Neural cell (in vitro differentiated cells): ENCODE data around the gene TSPAN1. TPM values are rescaled to one million over a fixed set of nuclear protein-coding genes. Genes with fewer than 3 reads are reported as not detected.

Source experiments
- H2AFZ ChIP-seq: fragments of 200-600, 300-800 bp; sonication (generic), shearing (Covaris generic); 2 replicates; pipeline ENCODE4 v1.6.0; 2014; ENCODE audit warnings: low read depth, mild to moderate bottlenecking, antibody characterized with exemption, low read length, moderate library complexity
- H3F3A ChIP-seq: fragments of 200-600 bp; shearing (Covaris generic); 2 replicates; pipeline ENCODE4 v1.6.1; 2016; ENCODE audit warnings: mild to moderate bottlenecking, moderate library complexity, mixed read lengths, antibody characterized with exemption, low read length; ENCODE audit not compliant: insufficient read depth, poor library complexity, severe bottlenecking
- H3K27ac ChIP-seq: fragments of 200-600, 300-800 bp; sonication (generic), shearing (Covaris generic); 2 replicates; pipeline ENCODE4 v1.5.1; 2014; ENCODE audit warnings: mild to moderate bottlenecking, low read length, moderate library complexity
- H3K27me3 ChIP-seq: fragments of 300-800, 200-600 bp; sonication (generic), shearing (Covaris generic); 2 replicates; pipeline ENCODE4 v1.6.0; 2014; ENCODE audit warnings: mild to moderate bottlenecking, low read depth, low read length, moderate library complexity; ENCODE audit not compliant: insufficient read depth
- H3K36me3 ChIP-seq: fragments of 300-800, 200-600 bp; sonication (generic), shearing (Covaris generic); 2 replicates; pipeline ENCODE4 v1.5.1; 2014; ENCODE audit warnings: mild to moderate bottlenecking, antibody characterized with exemption, low read length, moderate library complexity; ENCODE audit not compliant: insufficient read depth
- H3K4me2 ChIP-seq: fragments of 300-800, 200-600 bp; sonication (generic), shearing (Covaris generic); 2 replicates; pipeline ENCODE4 v1.6.0; 2014; ENCODE audit warnings: mild to moderate bottlenecking, low read length
- H3K4me3 ChIP-seq: fragments of 300-800, 200-600 bp; sonication (generic), shearing (Covaris generic); 2 replicates; pipeline ENCODE4 v1.5.1; 2014; ENCODE audit warnings: mild to moderate bottlenecking, low read length, moderate library complexity
- H3K79me2 ChIP-seq: fragments of 200-600 bp; shearing (Covaris generic); replicated peaks from 2 replicates; pipeline ENCODE4 v1.6.0; 2014; ENCODE audit warnings: mild to moderate bottlenecking, low read length, moderate library complexity; ENCODE audit not compliant: insufficient read depth
- H3K9ac ChIP-seq: fragments of 300-800, 200-600 bp; sonication (generic), shearing (Covaris generic); 2 replicates; pipeline ENCODE4 v1.6.1; 2016; ENCODE audit warnings: mild to moderate bottlenecking, low read length, mixed read lengths
- H3K9me2 ChIP-seq: fragments of 200-600 bp; shearing (Covaris generic); 2 replicates; pipeline ENCODE4 v1.6.1; 2016; ENCODE audit warnings: mild to moderate bottlenecking, low read length, mixed read lengths; ENCODE audit not compliant: insufficient read depth
- H3K9me3 ChIP-seq: fragments of 200-600, 300-800 bp; sonication (generic), shearing (Covaris generic); 2 replicates; pipeline ENCODE4 v1.6.1; 2016; ENCODE audit warnings: mild to moderate bottlenecking, mixed run types, low read length, moderate library complexity, mixed read lengths
- H4K20me1 ChIP-seq: fragments of 200-600 bp; shearing (Covaris generic); 2 replicates; pipeline ENCODE4 v1.6.1; 2016; ENCODE audit warnings: mild to moderate bottlenecking, mixed run types; ENCODE audit not compliant: insufficient read depth
- CTCF ChIP-seq: fragments of 450-650 bp; IDR thresholded peaks from 2 replicates; pipeline ENCODE4 v1.5.1; 2014; ENCODE audit warnings: antibody characterized with exemption, mild to moderate bottlenecking, moderate library complexity; ENCODE audit not compliant: poor library complexity, severe bottlenecking
- EP300 ChIP-seq: fragments of 450-650 bp; conservative IDR thresholded peaks from 2 replicates; pipeline ENCODE4 v1.6.1; 2014; ENCODE audit warnings: antibody characterized with exemption, mild to moderate bottlenecking, moderate library complexity; ENCODE audit not compliant: poor library complexity, severe bottlenecking
- EZH2 ChIP-seq: fragments of 200-600, 300-800 bp; shearing (Covaris generic), sonication (generic); IDR thresholded peaks from 2 replicates; pipeline ENCODE4 v1.6.1; 2014; ENCODE audit warnings: antibody characterized with exemption, low read length, borderline replicate concordance, mild to moderate bottlenecking; ENCODE audit not compliant: insufficient read depth, poor library complexity, severe bottlenecking
- MXI1 ChIP-seq: fragments of 450-650 bp; conservative IDR thresholded peaks from 2 replicates; pipeline ENCODE4 v1.6.1; 2014; ENCODE audit warnings: antibody characterized with exemption, mild to moderate bottlenecking; ENCODE audit not compliant: poor library complexity, severe bottlenecking
- POLR2AphosphoS5 ChIP-seq: IDR thresholded peaks from 2 replicates; pipeline ENCODE4 v1.6.1; 2012
- RAD21 ChIP-seq: fragments of 450-650 bp; conservative IDR thresholded peaks from 2 replicates; pipeline ENCODE4 v1.6.1; 2014; ENCODE audit warnings: antibody characterized with exemption, mild to moderate bottlenecking, moderate library complexity
- REST ChIP-seq: IDR thresholded peaks from 2 replicates; pipeline ENCODE4 v1.6.1; 2012; ENCODE audit warnings: borderline replicate concordance
- SMC3 ChIP-seq: fragments of 450-650 bp; conservative IDR thresholded peaks from 2 replicates; pipeline ENCODE4 v1.6.1; 2014; ENCODE audit warnings: antibody characterized with exemption, mild to moderate bottlenecking, moderate library complexity; ENCODE audit not compliant: poor library complexity
- TAF1 ChIP-seq: IDR thresholded peaks from 2 replicates; pipeline ENCODE4 v1.6.1; 2012; ENCODE audit warnings: low read depth
- polyA plus RNA-seq: library from polyadenylated mRNA; depleted of rRNA; stranded (reverse); fragments of >200 nt; gene quantifications from 2 replicates; pipeline ENCODE4 v1.2.3, GENCODE V29; 2014

Gene TSPAN1
- polyA plus RNA-seq, 1 donor from 2014 or later = 0.62 TPM

- Histone ChIP-seq H3K36me3 (no peaks in the 10 kb centered on the region), H3K27me3 (no peaks in the 10 kb centered on the region), H3K9ac (no peak overlapping the region), H3K9me3 (no peaks in the 10 kb centered on the region), H4K20me1 (no peaks in the 10 kb centered on the region), H3K27ac (no peak overlapping the region), H3K79me2 (no peaks in the 10 kb centered on the region), H3F3A (no peaks in the 10 kb centered on the region), H2AFZ (no peak overlapping the region), H3K4me2 (no peak overlapping the region), H3K9me2 (no peaks in the 10 kb centered on the region), H3K4me3 (no peak overlapping the region)
- TF ChIP-seq EP300 (no peak), CTCF (no peak), REST (no peak), POLR2AphosphoS5 (no peak), TAF1 (no peak), MXI1 (no peak), EZH2 (no peak), SMC3 (no peak), RAD21 (no peak)
These were observed 17.0 kb upstream of the TSPAN1 start for GRCh38 chr1:46157916-46158311.

- Histone ChIP-seq H3K79me2 (no peaks in the 10 kb centered on the region), H3K9me2 (no peaks in the 10 kb centered on the region), H3K27me3 (no peaks in the 10 kb centered on the region), H3K36me3 (no peaks in the 10 kb centered on the region), H3K4me2 (no peak overlapping the region), H3K27ac (no peak overlapping the region), H3K9ac (no peak overlapping the region), H3K9me3 (no peaks in the 10 kb centered on the region), H4K20me1 (no peaks in the 10 kb centered on the region), H3F3A (no peaks in the 10 kb centered on the region), H2AFZ (no peak overlapping the region), H3K4me3 (no peak overlapping the region)
- no peak for TF ChIP-seq MXI1
- TF ChIP-seq RAD21 = no peak
- no peak for TF ChIP-seq TAF1
- TF ChIP-seq CTCF = no peak
- TF ChIP-seq POLR2AphosphoS5 = no peak
- TF ChIP-seq REST = no peak
- no peak for TF ChIP-seq EP300
- no peak for TF ChIP-seq EZH2
These were observed 16.3 kb upstream of the TSPAN1 start for GRCh38 chr1:46158312-46159281.
